ENCODE measurements around the gene LCN2.
"Not testable (repeated sequence)": the region's sequence is repeated elsewhere in the genome, so short reads cannot be mapped to it uniquely, and the experiment has no call there.

LCN2 gene

GRCh38 chr9:128149001-128149701 is at the start of gene LCN2:
LCN2 (plus strand) TSS chr9:128149453; CDS start chr9:128149526, 73 bp downstream.
- in situ Hi-C loops (cut with HindIII; ENCODE audit: low pct_ligation_motif_present, low pct_unique_long_range_greater_than_20kb, low sequenced_read_pairs), result no loop called here
- DNase-seq, result no peak

- in situ Hi-C loops (cut with HindIII; ENCODE audit: low pct_ligation_motif_present, low pct_unique_long_range_greater_than_20kb, low sequenced_read_pairs), result no loop called here
- DNase-seq, result no peak
Measured at GRCh38 chr9:128099932-128100491, 49.2 kb upstream of the LCN2 start.

GRCh38 chr9:128100581-128100980 is 48.7 kb upstream of the LCN2 start:
- no peak for DNase-seq
- in situ Hi-C loops (cut with HindIII; ENCODE audit: low pct_ligation_motif_present, low pct_unique_long_range_greater_than_20kb, low sequenced_read_pairs), result no loop called here

- DNase-seq, result peak; percentile 34
- in situ Hi-C loops (cut with HindIII; ENCODE audit: low pct_ligation_motif_present, low pct_unique_long_range_greater_than_20kb, low sequenced_read_pairs), result no loop called here
Measured at GRCh38 chr9:128101231-128101661, 48.0 kb upstream of the LCN2 start.

GRCh38 chr9:128101690-128102089 is 47.6 kb upstream of the LCN2 start:
- no peak for DNase-seq
- in situ Hi-C loops (cut with HindIII; ENCODE audit: low pct_ligation_motif_present, low pct_unique_long_range_greater_than_20kb, low sequenced_read_pairs), result no loop called here

GRCh38 chr9:128102196-128102595 is 47.1 kb upstream of the LCN2 start:
- in situ Hi-C loops (cut with HindIII; ENCODE audit: low pct_ligation_motif_present, low pct_unique_long_range_greater_than_20kb, low sequenced_read_pairs), result no loop called here
- DNase-seq, result no peak

GRCh38 chr9:128102861-128103588 is 46.2 kb upstream of the LCN2 start:
- DNase-seq, result no peak
- in situ Hi-C loops (cut with HindIII; ENCODE audit: low pct_ligation_motif_present, low pct_unique_long_range_greater_than_20kb, low sequenced_read_pairs), result no loop called here

- in situ Hi-C loops (cut with HindIII; ENCODE audit: low pct_ligation_motif_present, low pct_unique_long_range_greater_than_20kb, low sequenced_read_pairs), result no loop called here
- no peak for DNase-seq
Measured at GRCh38 chr9:128103589-128103962, 45.7 kb upstream of the LCN2 start.

GRCh38 chr9:128104171-128104618 is 45.1 kb upstream of the LCN2 start:
- in situ Hi-C loops (cut with HindIII; ENCODE audit: low pct_ligation_motif_present, low pct_unique_long_range_greater_than_20kb, low sequenced_read_pairs), result no loop called here
- DNase-seq, result no peak

GRCh38 chr9:128105538-128106175 is 43.6 kb upstream of the LCN2 start:
- in situ Hi-C loops (cut with HindIII; ENCODE audit: low pct_ligation_motif_present, low pct_unique_long_range_greater_than_20kb, low sequenced_read_pairs), result no loop called here
- DNase-seq, result no peak

GRCh38 chr9:128106181-128106939 is 42.9 kb upstream of the LCN2 start:
- in situ Hi-C loops (cut with HindIII; ENCODE audit: low pct_ligation_motif_present, low pct_unique_long_range_greater_than_20kb, low sequenced_read_pairs), result no loop called here
- DNase-seq, result no peak

- DNase-seq, result no peak
- in situ Hi-C loops (cut with HindIII; ENCODE audit: low pct_ligation_motif_present, low pct_unique_long_range_greater_than_20kb, low sequenced_read_pairs), result no loop called here
Measured at GRCh38 chr9:128106940-128107467, 42.2 kb upstream of the LCN2 start.

GRCh38 chr9:128107468-128108268 is 41.6 kb upstream of the LCN2 start:
- in situ Hi-C loops (cut with HindIII; ENCODE audit: low pct_ligation_motif_present, low pct_unique_long_range_greater_than_20kb, low sequenced_read_pairs), result no loop called here
- DNase-seq, result no peak

- in situ Hi-C loops (cut with HindIII; ENCODE audit: low pct_ligation_motif_present, low pct_unique_long_range_greater_than_20kb, low sequenced_read_pairs), result no loop called here
- DNase-seq, result no peak
Measured at GRCh38 chr9:128108269-128109049, 40.8 kb upstream of the LCN2 start.

GRCh38 chr9:128109050-128109709 is 40.1 kb upstream of the LCN2 start:
- no peak for DNase-seq
- in situ Hi-C loops (cut with HindIII; ENCODE audit: low pct_ligation_motif_present, low pct_unique_long_range_greater_than_20kb, low sequenced_read_pairs), result no loop called here

GRCh38 chr9:128111726-128112125 is 37.5 kb upstream of the LCN2 start:
- in situ Hi-C loops (cut with HindIII; ENCODE audit: low pct_ligation_motif_present, low pct_unique_long_range_greater_than_20kb, low sequenced_read_pairs); DNase-seq: not testable (repeated sequence)
